C4-2B (cell line): Measurements from ENCODE around the gene SOD2.

ENCODE experiments used
- ZFX ChIP-seq: fragments of 450-650 bp; IDR thresholded peaks from 2 replicates; pipeline ENCODE4 v1.6.1; 2017
- TF ChIP-seq, protein P1 (sequence below): fragments of 450-650 bp; conservative IDR thresholded peaks from 2 replicates; pipeline ENCODE4 v1.5.1; 2017; ENCODE audit warnings: mild to moderate bottlenecking

DNA sequence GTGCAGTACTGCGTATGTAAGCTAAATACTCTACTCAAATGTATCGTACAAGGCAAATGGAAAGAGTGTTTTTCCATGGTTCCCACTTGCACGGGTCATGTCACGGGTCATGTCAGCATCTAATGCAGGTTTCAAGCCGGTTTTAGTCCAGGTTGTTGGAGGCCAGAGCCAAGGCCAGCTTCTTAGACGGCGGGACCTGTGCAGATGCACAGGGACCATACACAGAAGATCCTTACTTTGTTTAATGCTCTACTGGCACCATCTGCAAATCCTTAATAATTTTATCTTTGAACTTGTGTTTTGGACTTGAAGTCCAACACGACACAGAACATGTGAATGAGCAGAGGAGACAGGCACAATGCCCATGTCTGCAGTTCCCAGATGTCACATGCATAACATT lies 42.7 kb downstream of the SOD2 start:
- TF ChIP-seq, protein P1, sequence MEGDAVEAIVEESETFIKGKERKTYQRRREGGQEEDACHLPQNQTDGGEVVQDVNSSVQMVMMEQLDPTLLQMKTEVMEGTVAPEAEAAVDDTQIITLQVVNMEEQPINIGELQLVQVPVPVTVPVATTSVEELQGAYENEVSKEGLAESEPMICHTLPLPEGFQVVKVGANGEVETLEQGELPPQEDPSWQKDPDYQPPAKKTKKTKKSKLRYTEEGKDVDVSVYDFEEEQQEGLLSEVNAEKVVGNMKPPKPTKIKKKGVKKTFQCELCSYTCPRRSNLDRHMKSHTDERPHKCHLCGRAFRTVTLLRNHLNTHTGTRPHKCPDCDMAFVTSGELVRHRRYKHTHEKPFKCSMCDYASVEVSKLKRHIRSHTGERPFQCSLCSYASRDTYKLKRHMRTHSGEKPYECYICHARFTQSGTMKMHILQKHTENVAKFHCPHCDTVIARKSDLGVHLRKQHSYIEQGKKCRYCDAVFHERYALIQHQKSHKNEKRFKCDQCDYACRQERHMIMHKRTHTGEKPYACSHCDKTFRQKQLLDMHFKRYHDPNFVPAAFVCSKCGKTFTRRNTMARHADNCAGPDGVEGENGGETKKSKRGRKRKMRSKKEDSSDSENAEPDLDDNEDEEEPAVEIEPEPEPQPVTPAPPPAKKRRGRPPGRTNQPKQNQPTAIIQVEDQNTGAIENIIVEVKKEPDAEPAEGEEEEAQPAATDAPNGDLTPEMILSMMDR: no peak
- TF ChIP-seq ZFX: no peak
